Hindlimb muscle (tissue), 1 donor: ENCODE measurements around the gene DACH1. TPM values are rescaled to one million over a fixed set of nuclear protein-coding genes. Genes with fewer than 3 reads are reported as not detected.
"Not testable (repeated sequence)": the region's sequence is repeated elsewhere in the genome, so short reads cannot be mapped to it uniquely, and the experiment has no call there.

Experiments
- DNase-seq: peaks from one replicate; pipeline ENCODE4 v3.0.0-alpha.2; 2013
- polyA plus RNA-seq: library from polyadenylated mRNA; unstranded; fragments of 120-200 nt; gene quantifications from one replicate; pipeline ENCODE4 v1.2.1, GENCODE V29; 2013; ENCODE audit not compliant: insufficient read length

Gene DACH1
- polyA plus RNA-seq = 13.9 TPM

DNA sequence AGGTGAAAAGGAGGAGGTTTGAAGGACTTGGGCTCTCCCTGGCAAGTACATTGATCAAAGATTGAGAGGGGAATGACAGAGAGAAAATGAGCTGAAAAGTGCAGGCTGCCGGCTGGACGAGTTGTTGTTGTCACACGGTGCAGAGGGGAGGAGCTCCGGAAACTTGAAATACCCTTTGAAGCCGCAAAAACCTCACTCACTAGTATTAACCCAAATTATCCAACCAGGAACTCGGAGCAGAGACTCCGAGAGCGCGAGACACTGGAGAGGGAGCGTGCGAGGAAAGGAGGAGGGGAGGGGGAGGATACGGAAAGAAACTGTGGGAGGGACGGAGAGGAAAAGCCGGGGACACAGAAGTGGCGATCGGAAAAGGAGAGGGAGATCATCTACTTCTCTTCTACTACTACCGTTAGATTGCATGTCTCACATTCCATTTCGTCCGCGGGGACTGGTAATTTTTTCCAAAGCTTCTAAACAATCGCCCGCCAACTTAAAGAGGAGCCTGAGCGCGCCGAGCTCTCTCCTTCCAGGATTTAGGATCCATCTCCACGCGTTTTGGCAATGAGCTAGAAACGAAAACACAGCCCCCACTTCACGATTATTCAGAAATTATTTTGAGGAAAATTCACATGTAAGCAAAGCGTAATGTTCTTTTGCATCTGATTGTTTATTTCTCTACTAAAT lies at the start of gene DACH1:
Gene DACH1 (minus strand): TSS at position 74 of the 684 bp plus-strand sequence.
- peak; percentile 78 for DNase-seq

DNA sequence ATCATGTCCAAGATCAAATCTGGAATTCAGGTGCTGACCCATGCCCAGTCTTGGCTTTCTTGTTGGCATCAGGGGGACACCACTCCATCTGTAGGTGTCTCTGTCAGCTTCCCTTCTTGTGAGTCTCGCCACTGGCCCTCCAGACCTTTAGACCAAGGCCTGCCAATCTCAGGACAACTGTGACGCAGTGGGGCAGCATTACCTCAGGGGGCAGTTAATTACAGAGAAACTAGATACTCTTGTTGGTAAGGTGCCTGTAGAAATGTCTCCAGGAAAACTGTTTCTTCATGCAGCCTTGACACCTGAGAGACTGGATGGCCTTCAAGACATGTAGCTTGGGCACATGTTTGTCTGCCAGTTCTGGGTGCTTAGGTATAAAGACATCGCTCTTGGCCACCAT lies 46.7 kb upstream of the DACH1 start:
- no peak for DNase-seq

DNA sequence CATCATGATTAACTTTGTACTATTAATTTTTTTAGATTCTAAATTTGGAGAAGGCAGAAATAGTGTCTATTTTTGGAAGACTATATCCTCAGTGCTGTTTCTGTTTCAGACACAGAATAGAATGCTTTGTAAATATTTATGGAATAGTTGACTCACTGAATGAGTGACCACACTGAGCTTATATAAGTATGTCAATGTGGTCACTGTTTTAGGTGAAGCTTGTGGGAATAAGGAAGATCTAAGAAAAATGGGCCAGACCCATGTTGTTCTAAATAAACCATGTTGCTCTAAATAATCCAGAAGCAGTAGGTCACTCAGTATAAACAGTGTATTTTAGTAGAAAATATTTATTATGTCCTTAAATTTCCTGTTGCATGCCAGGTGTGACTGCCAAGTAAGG lies 45.5 kb upstream of the DACH1 start:
- no peak for DNase-seq

DNA sequence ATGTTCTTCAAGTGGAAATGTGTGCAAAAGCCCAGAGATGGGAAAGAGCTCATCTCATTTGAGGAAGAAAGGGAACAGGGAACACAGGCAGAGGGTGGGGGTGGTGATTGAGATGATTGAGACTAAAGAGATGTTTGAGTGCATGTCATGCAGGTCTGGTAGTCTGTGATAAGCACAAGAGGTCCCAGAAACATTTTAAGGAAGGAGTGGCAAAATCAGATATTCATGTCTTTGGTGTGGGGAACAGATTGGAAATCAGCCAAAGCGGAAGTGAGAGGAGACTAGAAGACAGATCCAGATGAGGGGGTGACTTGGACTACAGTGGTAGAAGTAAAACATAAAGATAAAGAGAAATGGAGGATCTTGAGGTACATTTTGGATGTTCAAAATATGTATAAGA lies 39.4 kb upstream of the DACH1 start:
- DNase-seq = no peak

DNA sequence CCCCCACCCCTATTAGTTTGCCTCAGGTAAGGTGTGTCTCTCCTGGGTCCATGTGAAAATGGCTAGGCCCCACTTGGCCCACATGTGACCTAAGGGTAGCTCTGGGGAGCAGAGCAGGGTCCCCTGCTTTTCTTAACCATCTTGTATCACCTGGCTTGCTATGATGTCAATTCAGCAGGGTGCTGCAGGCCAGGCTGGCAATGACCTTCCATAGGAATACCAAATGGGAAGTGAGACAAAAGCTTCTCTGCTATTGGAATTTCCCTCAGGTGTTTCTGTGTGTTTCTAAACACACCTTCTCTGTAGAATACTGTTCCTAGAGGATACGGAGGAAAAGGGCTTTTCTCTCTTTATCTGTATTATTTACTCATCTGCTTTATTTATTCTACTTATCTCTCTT lies 35.7 kb upstream of the DACH1 start:
- no peak for DNase-seq

DNA sequence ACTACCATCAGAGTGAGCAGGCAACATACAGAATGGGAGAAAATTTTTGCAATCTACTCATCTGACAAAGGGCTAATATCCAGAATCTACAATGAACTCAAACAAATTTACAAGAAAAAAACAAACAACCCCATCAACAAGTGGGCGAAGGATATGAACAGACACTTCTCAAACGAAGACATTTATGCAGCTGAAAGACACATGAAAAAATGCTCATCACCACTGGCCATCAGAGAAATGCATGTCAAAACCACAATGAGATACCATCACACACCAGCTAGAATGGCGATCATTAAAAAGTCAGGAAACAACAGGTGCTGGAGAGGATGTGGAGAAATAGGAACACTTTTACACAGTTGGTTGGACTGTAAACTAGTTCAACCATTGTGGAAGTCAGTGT lies 26.5 kb upstream of the DACH1 start:
- DNase-seq = not testable (repeated sequence)

DNA sequence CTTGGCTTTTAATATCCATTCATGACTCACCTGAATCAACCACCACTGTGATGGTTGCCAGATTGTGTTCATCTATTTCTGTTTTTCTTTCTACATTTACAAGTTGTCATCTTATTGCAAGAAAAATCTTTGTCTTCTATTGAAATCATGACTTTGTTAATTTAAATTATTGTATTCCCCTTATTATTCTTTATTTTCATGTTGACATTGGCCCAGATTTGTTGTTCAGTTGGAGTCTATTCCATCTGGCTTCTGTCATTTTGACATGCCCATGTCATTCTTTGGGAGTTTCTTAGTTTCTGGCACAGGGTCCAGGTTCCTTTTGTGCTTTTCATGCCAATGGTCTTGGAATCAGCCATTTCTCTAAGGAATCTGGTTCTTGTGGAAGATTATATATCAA lies 19.9 kb upstream of the DACH1 start:
- no peak for DNase-seq

DNA sequence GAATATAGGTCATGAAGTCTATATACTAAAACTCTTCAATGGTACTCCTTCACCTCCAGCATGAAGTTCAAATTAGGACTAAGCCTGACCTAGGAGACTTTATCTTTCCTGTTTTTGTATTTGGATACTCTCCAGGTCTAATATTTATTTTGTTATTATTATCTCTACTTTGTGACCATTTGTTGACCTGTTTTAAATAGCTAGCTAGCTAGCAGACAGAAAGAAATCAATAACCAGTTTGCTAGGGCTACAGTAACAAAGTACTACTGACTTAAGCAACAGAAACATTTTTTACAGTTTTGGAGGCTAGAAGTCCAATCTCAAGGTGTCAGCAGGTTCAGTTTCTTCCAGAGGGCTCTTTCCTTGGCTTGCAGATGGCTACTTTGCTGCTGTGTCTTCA lies 15.1 kb upstream of the DACH1 start:
- no peak for DNase-seq

DNA sequence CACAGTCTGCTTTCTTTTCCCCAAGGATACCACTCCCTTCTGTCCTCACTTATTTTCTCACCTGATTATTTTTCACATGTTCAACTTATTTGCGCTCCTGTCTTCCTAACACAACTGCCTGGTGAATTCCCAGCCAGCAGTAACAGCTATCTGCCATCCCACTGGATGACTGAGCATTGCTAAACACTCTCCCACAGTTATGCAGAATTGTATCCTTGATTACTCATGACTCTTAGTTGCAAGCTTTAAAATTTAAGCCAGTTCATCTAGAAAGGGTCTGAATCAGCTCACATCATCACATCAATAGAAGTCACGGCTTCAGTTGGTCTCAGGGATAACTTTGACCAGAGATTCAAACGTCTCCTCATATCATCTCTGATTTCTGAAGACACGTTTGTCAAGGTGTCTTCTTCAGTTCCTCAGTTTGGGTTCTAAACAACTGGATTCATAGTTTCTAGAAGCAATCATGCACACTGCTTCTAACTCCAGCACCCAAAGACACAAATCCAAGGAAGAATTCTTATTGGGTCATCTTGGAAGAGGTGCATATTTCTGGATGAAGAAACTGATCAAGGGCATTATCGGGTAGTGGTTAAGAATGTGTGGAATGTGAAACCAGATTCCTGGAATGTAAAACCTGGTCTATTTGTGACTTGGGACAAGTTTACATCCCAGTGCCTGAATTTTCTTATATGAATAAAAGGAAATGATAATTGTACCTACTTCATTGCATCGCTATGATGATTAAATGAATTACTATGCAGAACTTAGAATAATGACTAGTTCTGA lies 13.9 kb upstream of the DACH1 start:
- DNase-seq = no peak

DNA sequence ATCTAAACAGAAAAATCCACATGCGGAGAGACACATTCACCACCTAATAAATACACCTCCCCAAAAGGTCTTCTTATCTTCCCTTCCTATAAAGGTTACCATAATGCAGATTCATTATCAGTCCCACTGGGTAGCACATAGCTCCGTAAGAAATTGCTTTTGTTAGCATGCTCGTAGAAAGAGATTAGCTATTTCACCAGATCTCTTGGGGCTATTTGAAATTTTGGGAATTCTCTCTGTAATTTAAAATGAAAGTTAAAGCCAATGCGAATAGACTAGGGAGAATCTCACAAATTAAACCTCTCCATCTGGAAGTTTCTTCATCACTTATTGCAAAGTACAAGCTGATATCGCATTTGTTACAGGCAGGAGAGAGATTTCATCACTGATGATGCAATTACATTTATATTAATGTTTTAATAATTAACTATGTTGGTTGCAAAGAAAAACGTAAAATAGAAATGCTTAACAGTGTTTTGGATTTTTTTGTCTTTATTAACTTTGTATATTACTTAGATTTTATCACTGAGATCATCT lies 12.9 kb upstream of the DACH1 start:
- DNase-seq = no peak

DNA sequence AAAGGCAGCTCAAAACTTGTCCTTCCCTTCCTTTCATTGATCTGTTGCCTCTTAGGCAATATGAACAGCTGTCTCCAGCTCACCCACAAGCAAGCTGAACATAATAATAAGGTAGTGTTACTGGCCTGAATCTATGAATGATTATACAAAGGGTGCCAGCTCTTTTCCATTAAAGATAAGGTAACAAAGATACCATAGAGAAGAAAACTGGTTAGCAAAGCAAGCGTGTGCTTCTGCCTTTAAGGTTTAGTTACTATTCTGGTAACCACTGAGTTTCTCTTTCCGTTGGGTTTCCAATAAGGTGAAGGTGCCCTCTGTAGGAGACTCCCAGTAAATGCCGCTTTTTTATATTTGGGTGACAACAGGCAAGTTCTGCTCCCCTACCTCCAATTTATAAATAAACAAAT lies 12.1 kb upstream of the DACH1 start:
- peak; percentile 25 for DNase-seq

DNA sequence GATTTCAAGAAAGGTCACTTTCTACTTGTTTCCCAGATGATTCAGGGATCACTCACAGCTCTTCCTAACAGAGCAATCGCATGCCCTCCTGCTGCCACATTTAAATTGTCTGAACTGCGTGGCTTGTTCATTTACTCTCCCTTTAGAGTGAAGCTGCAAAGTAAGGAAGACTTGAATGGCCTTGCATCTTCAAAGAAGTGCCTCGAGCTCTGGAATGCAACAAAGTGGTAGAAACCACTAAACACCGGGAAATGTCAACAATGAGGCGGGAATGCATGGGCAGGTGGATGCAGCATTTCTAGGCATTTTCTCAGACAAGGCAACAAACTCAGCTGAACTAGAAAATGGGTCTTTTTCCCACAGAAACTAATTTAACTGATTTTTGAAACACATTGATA lies 10.3 kb upstream of the DACH1 start:
- no peak for DNase-seq

DNA sequence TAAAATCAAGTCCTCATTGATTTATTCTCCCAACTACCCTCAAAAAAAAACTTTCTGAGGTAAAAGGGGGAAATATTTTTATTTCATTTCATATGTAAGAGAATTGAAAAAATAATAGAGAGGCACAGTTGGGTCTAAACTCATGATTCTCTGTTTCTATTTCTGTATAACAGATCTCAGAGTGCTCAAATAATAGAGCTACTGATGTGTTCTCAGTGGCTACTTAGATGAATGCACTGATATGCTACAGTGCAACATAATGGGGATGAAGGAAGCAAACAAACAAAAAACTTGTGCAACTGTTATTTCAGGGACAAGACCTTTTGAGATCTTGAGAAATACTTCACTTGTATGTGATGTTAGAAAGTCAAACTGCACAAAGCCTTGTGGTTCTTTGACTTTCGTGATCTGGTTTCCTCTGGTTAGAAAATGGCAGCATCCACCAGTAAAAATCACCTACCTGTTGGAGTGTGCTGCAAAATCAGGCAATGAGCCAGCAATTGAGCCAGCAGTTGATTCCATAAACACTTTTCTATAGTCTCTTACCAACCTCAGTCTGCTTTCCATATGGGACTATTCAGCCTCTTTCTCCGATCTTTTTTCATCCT lies 9.7 kb upstream of the DACH1 start:
- no peak for DNase-seq

DNA sequence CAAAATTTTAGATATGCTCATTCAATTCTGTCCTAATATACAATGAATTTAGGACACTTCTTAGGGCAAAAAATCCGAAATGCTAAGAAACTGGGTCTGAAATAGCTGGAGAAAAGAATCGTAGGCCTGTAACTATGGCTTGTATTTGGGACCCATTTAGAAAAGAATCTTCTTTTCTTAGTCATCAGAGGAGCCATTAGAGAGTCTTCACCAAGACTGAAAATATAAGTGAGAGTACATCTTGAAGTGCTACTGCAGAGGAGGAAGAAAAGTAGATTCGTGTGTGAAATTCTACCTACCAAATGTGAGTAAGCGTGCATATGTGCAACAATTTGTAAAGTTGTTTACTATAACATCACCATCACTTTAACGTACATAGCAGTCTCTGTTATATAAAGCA lies 8.8 kb upstream of the DACH1 start:
- no peak for DNase-seq

DNA sequence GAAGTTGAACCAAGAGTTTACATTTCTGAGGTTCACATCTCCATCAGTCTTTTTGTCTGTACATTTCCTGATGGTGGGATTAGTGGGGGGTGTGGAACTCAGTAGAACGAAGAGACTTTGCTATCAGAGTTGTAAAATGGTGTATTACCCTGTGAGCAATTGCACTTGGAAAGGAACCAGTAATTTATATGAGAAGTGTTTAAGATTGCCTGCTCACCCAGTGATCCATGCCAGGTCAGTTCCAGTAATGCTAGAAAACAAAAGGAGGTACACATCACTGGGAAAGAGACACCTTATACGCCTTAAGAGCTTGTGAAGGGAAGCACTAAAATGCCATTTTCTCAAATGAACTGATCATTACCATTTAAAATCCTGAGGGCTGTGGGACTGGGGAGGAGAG lies 7.5 kb upstream of the DACH1 start:
- no peak for DNase-seq

DNA sequence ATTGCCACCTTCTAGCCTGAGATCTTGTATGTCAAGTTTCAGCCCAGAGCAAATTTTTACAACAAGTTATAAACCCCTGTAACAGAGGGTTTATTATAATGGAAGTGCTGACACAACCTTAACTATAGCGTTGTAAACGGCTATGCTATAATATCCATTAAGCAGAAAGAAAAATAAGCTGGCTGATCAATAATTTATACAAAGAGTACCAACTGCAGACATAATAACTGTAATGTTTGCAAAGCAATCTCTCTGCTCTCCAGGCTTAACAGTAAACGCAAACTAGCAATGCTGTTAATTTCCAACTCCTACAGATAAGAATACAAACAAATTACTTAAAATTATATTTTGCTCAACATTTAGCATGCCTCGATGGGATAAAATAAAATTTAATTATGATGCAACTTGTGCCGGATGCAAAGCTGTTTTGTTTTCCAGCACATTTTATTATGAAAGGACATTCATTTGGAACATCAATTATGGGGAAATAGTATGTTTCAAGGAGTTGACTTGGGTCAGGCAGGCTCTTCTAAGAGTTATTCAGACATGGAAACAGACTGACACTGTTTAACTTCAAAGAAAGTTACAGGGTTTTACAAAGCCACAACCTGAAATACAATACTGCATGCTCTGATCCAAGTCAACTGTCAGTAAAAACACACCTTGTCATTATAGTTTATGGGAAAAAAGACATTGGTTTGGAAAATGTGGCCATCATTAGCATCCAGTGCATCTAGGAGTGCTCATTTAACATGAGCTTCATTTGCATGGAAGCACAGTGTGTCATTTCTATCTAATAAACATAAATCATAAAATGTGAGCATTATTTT lies 6.6 kb upstream of the DACH1 start:
- no peak for DNase-seq

DNA sequence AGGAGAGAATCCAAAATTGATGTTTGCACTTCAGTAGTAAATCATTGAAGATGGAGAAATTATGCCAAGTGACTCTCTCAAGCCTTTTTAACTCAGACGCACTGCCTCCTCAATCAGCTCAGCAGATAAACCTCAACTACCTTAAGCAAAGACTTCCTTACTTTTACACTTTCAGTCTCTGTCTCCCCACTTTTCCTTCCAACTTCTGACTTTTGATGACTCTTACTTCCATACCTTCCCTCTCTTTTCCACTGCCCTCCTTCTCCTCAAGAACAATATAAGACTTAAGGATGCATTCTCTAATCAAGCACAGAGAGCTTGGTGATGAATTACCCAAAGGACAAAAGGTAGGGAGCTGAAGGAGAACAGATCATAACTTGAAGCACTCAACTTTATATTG lies 4.8 kb upstream of the DACH1 start:
- DNase-seq = no peak

DNA sequence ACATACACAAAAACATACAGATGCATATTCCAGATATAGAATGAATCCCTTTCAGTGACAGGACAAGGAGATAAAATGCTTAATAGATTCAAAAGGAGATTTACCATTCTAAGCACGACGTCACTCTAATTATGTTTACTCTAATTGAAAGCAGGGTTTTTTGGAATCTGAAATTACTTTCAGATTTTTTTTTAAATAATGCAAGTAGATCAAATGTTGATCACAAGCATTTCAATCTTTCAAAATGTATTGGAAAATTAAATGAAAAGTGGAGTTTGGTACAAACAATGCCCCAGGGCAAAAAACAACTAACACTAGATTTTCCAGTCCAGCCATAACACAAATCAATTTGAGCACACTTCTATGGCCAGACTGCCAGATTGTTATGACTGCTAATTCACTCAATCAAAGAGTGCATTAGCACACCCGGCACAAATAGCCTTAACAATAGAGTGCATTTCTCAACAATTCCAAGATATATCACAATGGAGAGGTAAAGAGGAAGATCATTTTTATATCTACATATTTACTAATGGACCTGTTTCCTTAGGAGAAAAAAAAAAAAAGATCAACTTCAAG lies 4.3 kb upstream of the DACH1 start:
- no peak for DNase-seq

DNA sequence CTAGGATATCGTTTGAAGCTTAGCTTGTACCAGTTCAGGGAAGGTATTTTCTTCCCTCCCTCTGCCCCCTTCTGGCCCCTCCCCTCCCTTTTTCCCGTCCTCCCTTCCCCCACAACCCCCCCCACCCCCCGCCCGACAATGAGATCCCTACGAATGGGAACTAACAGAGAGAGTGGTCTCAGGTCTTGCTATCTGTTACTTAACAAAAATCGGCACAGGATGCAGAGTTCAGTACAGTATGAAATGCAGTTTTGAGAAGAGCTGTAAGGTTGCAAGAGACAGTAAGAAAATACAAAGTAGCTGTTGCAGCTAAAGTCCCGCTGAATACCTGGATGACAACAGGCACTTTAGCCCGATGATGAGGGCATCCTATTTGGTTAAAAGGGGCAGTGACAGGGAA lies 3.1 kb upstream of the DACH1 start:
- no peak for DNase-seq

DNA sequence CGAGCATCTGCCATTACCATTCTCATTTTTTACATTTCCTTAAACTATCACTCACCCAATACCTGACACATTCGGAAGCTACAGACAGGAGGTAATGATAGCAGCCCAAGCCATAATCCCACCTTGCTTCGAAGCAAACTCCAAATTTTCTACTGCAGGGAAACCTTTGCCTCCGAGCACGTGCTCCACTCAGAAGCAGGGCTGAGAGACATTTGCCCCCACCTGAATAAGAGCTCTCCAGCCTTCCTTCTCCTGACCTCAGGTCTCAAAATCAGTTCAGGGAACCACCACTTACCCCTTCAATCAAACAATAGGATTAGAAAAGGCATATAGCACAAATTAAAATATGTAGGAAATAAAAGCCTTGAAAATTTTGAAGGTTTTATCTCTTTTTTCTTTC lies 2.3 kb upstream of the DACH1 start:
- DNase-seq = no peak

DNA sequence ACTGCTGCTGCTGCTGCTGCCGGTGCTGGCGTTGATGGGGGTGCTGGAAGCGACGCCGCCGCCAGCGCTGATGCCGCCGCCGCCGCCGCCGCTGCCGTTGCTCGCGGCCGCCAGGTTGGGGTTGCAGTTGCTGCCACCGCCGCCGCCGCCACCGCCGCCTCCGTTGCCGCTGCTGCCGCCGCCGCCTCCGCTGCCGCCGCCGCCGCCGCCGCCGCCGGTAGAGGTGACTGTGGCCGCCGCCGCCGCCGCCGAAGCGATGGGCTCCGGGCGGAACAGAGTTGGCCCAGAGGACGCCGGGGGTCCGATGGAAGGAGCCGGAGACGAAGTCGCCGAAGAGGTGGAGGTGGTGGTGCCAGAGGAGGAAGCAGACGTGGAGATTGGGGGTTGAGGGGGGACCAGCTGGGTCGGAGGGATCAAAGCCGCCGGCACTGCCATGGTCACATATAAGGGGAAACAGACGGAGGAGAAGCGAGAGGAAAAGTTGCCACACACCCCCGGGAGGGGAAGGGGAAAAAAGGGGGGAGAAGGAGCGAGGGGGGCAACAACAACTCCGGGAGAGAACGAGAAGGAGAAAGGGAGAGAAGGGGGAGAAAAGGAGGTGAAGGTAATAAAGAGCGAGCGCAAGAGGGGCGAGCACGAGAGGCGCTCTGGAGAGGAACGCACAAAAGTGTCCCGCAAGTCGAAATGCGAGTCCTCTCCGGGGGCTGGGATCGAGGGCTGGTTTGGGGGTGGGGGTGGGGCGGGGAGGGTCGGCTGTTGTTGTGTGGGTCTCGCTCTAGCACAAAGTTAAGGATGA lies 471 bp downstream of the DACH1 start:
- peak; percentile 22 for DNase-seq
